Measurements from ENCODE around the gene NKD1.

Gene NKD1

GRCh38 chr16:50616883-50617645 lies 68.9 kb downstream of the NKD1 start:
- DNase-seq: no peak

- no peak for DNase-seq
Observed at GRCh38 chr16:50617646-50618184, 69.5 kb downstream of the NKD1 start.

GRCh38 chr16:50618238-50618918 lies 70.2 kb downstream of the NKD1 start:
- DNase-seq: no peak

GRCh38 chr16:50619702-50620491 lies 71.7 kb downstream of the NKD1 start:
- DNase-seq: no peak

GRCh38 chr16:50620646-50621451 lies 72.7 kb downstream of the NKD1 start:
- no peak for DNase-seq

- DNase-seq: no peak
Observed at GRCh38 chr16:50621452-50621792, 73.2 kb downstream of the NKD1 start.

GRCh38 chr16:50622029-50622428 lies 73.8 kb downstream of the NKD1 start:
- DNase-seq: no peak

- DNase-seq: no peak
Observed at GRCh38 chr16:50622643-50623369, 74.6 kb downstream of the NKD1 start.

GRCh38 chr16:50624449-50624970 lies 76.3 kb downstream of the NKD1 start:
- DNase-seq: no peak

GRCh38 chr16:50625374-50625773 lies 77.2 kb downstream of the NKD1 start:
- no peak for DNase-seq

- no peak for DNase-seq
Observed at GRCh38 chr16:50626868-50627267, 78.7 kb downstream of the NKD1 start.

- peak; percentile 52 for DNase-seq
Observed at GRCh38 chr16:50627419-50627818, 79.2 kb downstream of the NKD1 start.

- no peak for DNase-seq
Observed at GRCh38 chr16:50628156-50628802, 80.1 kb downstream of the NKD1 start.

GRCh38 chr16:50629334-50629733 lies 81.1 kb downstream of the NKD1 start:
- DNase-seq: no peak

- DNase-seq: no peak
Observed at GRCh38 chr16:50630394-50631020, 82.3 kb downstream of the NKD1 start.

- no peak for DNase-seq
Observed at GRCh38 chr16:50631249-50631984, 83.2 kb downstream of the NKD1 start.

- no peak for DNase-seq
Observed at GRCh38 chr16:50631985-50632576, 83.9 kb downstream of the NKD1 start.

GRCh38 chr16:50632927-50633800 lies 85.0 kb downstream of the NKD1 start:
- no peak for DNase-seq
